GM10248 (cell line): ENCODE data around the gene ZNF628.

Experiments
- CTCF ChIA-PET: fragments of 300-600 bp; sonication (Branson Sonifier 250); formaldehyde crosslinking; extraction: SDS; loops from one replicate; lab custom pipeline; 2021; ENCODE audit warnings: antibody characterized with exemption; lab: Yijun Ruan, JAX
- POLR2A ChIA-PET: fragments of 350-650 bp; sonication (Branson Sonifier 250); formaldehyde crosslinking; extraction: SDS; loops from one replicate; lab custom pipeline; 2020; ENCODE audit warnings: antibody characterized with exemption; lab: Yijun Ruan, JAX
- DNase-seq: peaks from one replicate; pipeline ENCODE4 v3.0.0; 2012; ENCODE audit errors: extremely low spot score
- CTCF ChIP-seq: IDR thresholded peaks from 2 replicates; pipeline ENCODE4 v1.5.1; 2012; ENCODE audit warnings: mild to moderate bottlenecking, low read depth; ENCODE audit errors: extremely low read depth, missing control alignments, control extremely low read depth

ZNF628 gene

GRCh38 chr19:55530996-55531395, 54.6 kb downstream of the ZNF628 start:
- ChIA-PET CTCF (interaction anchor here (0.7 to 1.5 kb wide), 3 partner anchors 8 to 100 kb away, joined by 3 to 6 read pairs (median 3); no protein-coding TSS in a partner anchor), POLR2A (interaction anchor here (0.6 kb wide), 1 partner anchor 77 kb away, joined by 4 read pairs; no protein-coding TSS in a partner anchor)
- TF ChIP-seq CTCF = no peak
- DNase-seq = no peak
